ENCODE measurements around the gene UBAP2L. TPM values are rescaled to one million over a fixed set of nuclear protein-coding genes. Genes with fewer than 3 reads are reported as not detected.

The UBAP2L gene
- total RNA-seq, 1 donor = 88.3 TPM

GRCh38 chr1:154236855-154237254 is 16.1 kb downstream of the UBAP2L start:
- TF ChIP-seq, protein P1, sequence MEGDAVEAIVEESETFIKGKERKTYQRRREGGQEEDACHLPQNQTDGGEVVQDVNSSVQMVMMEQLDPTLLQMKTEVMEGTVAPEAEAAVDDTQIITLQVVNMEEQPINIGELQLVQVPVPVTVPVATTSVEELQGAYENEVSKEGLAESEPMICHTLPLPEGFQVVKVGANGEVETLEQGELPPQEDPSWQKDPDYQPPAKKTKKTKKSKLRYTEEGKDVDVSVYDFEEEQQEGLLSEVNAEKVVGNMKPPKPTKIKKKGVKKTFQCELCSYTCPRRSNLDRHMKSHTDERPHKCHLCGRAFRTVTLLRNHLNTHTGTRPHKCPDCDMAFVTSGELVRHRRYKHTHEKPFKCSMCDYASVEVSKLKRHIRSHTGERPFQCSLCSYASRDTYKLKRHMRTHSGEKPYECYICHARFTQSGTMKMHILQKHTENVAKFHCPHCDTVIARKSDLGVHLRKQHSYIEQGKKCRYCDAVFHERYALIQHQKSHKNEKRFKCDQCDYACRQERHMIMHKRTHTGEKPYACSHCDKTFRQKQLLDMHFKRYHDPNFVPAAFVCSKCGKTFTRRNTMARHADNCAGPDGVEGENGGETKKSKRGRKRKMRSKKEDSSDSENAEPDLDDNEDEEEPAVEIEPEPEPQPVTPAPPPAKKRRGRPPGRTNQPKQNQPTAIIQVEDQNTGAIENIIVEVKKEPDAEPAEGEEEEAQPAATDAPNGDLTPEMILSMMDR (IDR thresholded peaks at IDR 0.05; ENCODE audit: extremely low read depth, low read depth, low read length) = no peak
- Histone ChIP-seq H3K9me3 (ENCODE audit: low read depth, low read length) (no peaks in the 10 kb centered on the region), H3K27me3 (ENCODE audit: insufficient read depth, low read length) (no peaks in the 10 kb centered on the region), H4K20me1 (ENCODE audit: insufficient read depth, low read length) (peaks cover 44% of the 10 kb centered on the region), H3K4me2 (ENCODE audit: insufficient read depth, low read length) (no peak overlapping the region), H3K27ac (ENCODE audit: low read depth, low read length) (no peak overlapping the region), H3K79me2 (ENCODE audit: insufficient read depth, low read length) (peaks cover 91% of the 10 kb centered on the region), H3K4me1 (ENCODE audit: insufficient read depth, low read length) (no peaks in the 10 kb centered on the region), H3K4me3 (ENCODE audit: insufficient read depth, low read length) (no peak overlapping the region), H3K36me3 (ENCODE audit: insufficient read depth, low read length) (peaks cover 75% of the 10 kb centered on the region), H2AFZ (ENCODE audit: low read length) (no peak overlapping the region)
- no peak for DNase-seq (ENCODE audit: insufficient read length, low spot score, missing footprints)

DNA sequence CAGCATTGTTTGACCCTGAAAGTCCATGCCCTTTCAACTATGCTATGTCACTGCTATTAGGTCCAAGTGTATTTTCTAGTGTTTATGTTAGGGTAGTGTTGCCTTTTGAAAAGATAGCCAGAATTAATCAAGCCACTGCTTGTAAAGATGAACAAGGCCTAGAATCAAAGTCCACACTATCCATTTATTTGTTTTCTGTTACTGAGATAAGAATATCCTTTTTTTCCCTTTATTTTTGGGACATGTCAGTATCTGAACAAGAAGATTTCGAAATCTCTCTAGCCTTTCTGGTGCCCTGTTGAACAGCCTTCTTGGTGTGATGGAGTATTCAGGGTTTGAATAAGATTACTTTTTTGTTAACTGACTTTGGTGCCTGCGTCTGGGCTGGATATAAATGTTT is 16.7 kb downstream of the UBAP2L start:
- Histone ChIP-seq H2AFZ (ENCODE audit: low read length) (no peak overlapping the region), H3K36me3 (ENCODE audit: insufficient read depth, low read length) (peaks cover 76% of the 10 kb centered on the region), H3K27ac (ENCODE audit: low read depth, low read length) (no peak overlapping the region), H3K4me2 (ENCODE audit: insufficient read depth, low read length) (no peak overlapping the region), H3K79me2 (ENCODE audit: insufficient read depth, low read length) (peaks cover 88% of the 10 kb centered on the region), H3K27me3 (ENCODE audit: insufficient read depth, low read length) (no peaks in the 10 kb centered on the region), H3K4me1 (ENCODE audit: insufficient read depth, low read length) (no peaks in the 10 kb centered on the region), H4K20me1 (ENCODE audit: insufficient read depth, low read length) (peaks cover 45% of the 10 kb centered on the region), H3K4me3 (ENCODE audit: insufficient read depth, low read length) (no peak overlapping the region), H3K9me3 (ENCODE audit: low read depth, low read length) (no peaks in the 10 kb centered on the region)
- TF ChIP-seq, protein P1 (IDR thresholded peaks at IDR 0.05; ENCODE audit: extremely low read depth, low read depth, low read length) = no peak
- DNase-seq (ENCODE audit: insufficient read length, low spot score, missing footprints) = no peak

GRCh38 chr1:154237880-154238506 is 17.2 kb downstream of the UBAP2L start:
- H3K27ac ChIP-seq (ENCODE audit: low read depth, low read length) = no peak overlapping the region
- H3K4me1 ChIP-seq (ENCODE audit: insufficient read depth, low read length) = no peaks in the 10 kb centered on the region
- no peak overlapping the region for H2AFZ ChIP-seq (ENCODE audit: low read length)
- peaks cover 75% of the 10 kb centered on the region for H3K36me3 ChIP-seq (ENCODE audit: insufficient read depth, low read length)
- no peaks in the 10 kb centered on the region for H3K27me3 ChIP-seq (ENCODE audit: insufficient read depth, low read length)
- no peak for DNase-seq (ENCODE audit: insufficient read length, low spot score, missing footprints)
- H3K4me2 ChIP-seq (ENCODE audit: insufficient read depth, low read length) = no peak overlapping the region
- TF ChIP-seq, protein P1 (IDR thresholded peaks at IDR 0.05; ENCODE audit: extremely low read depth, low read depth, low read length) = no peak
- peaks cover 48% of the 10 kb centered on the region for H4K20me1 ChIP-seq (ENCODE audit: insufficient read depth, low read length)
- H3K9me3 ChIP-seq (ENCODE audit: low read depth, low read length) = no peaks in the 10 kb centered on the region
- peaks cover 85% of the 10 kb centered on the region for H3K79me2 ChIP-seq (ENCODE audit: insufficient read depth, low read length)
- H3K4me3 ChIP-seq (ENCODE audit: insufficient read depth, low read length) = no peak overlapping the region

- Histone ChIP-seq H4K20me1 (ENCODE audit: insufficient read depth, low read length) (peaks cover 49% of the 10 kb centered on the region), H3K4me1 (ENCODE audit: insufficient read depth, low read length) (no peaks in the 10 kb centered on the region)
Measured at GRCh38 chr1:154239491-154239890, 18.7 kb downstream of the UBAP2L start.

More at GRCh38 chr1:154239491-154239890, 18.7 kb downstream of the UBAP2L start:
- peaks cover 82% of the 10 kb centered on the region for H3K79me2 ChIP-seq (ENCODE audit: insufficient read depth, low read length)
- no peak overlapping the region for H2AFZ ChIP-seq (ENCODE audit: low read length)
- H3K27me3 ChIP-seq (ENCODE audit: insufficient read depth, low read length) = no peaks in the 10 kb centered on the region
- peaks cover 82% of the 10 kb centered on the region for H3K36me3 ChIP-seq (ENCODE audit: insufficient read depth, low read length)
- H3K9me3 ChIP-seq (ENCODE audit: low read depth, low read length) = no peaks in the 10 kb centered on the region
- TF ChIP-seq, protein P1 (IDR thresholded peaks at IDR 0.05; ENCODE audit: extremely low read depth, low read depth, low read length) = no peak
- no peak for DNase-seq (ENCODE audit: insufficient read length, low spot score, missing footprints)
- H3K4me2 ChIP-seq (ENCODE audit: insufficient read depth, low read length) = no peak overlapping the region
- no peak overlapping the region for H3K27ac ChIP-seq (ENCODE audit: low read depth, low read length)
- H3K4me3 ChIP-seq (ENCODE audit: insufficient read depth, low read length) = no peak overlapping the region
